Activated gamma-delta T cell treated with anti-CD3 and anti-CD28 coated beads, Interleukin-2, amount 50 U/mL, for 16 hours (primary cell): Measurements from ENCODE around the gene ZKSCAN8.
"Not testable (repeated sequence)": the region's sequence is repeated elsewhere in the genome, so short reads cannot be mapped to it uniquely, and the experiment has no call there.

ENCODE experiments used
- DNase-seq: peaks from one replicate; pipeline ENCODE4 v3.0.0-alpha.2; 2020; ENCODE audit warnings: low read depth

ZKSCAN8 gene

DNA sequence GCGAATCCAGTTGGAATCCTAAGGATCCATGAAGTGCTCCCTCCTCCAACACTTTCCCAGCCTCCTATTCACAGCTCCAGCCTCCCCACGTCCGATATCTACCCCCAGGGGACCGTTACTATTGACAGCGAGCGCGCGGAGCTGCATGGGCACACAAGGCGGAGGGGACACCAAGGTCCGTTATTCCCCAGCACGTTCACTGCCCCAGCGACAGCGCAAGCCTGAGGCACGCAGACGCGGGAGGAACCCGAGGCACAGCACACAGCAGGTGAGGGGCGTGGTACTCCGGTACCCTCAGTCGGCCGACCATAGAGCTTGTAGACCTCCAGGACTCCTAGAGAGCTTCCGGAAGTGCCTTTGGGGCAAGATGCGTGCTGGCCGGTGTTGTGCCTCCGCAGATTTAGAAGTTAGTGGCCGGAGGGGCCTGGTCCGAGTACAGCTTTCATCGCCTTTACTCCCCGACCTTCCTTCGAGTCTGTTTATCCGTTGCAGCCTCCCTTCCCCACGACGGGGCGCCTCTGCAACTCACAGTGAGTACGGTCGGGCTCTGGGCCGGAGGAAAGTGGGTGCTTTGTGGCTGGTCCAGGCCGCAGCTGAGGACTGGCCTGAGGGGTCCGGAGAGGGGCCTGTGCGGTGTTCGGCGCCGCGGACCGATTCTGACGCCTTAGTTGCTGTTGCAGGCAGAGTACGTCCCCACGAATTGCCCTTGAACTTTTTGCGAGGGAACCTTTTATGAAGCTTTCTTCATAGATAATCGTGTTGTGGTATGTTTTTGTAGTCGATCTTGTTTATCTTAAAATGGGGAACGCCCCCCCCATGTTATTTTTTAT lies at the start of gene ZKSCAN8:
Gene ZKSCAN8, plus strand, starts transcription at position 384 of the 830 bp plus-strand sequence. CDS start 6,525 bp downstream, outside the sequence.
- peak; percentile 62 for DNase-seq

- not testable (repeated sequence) for DNase-seq
Measured at GRCh38 chr6:28102222-28102621, 39.5 kb upstream of the ZKSCAN8 start.

DNA sequence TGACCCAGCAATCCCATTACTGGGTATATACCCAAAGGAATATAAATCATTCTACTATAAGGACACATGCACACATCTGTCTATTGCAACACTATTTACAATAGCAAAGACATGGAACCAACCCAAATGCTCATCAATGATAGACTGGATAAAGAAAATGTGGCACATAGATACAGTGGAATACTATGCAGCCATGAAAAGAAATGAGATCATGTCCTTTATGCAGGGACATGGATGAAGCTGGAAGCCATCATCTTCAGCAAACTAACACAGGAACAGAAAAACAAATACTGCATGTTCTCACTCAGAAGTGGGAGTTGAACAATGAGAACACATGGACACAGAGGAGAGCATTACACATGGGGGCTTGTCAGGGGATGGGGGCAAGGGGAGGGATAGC lies 39.0 kb upstream of the ZKSCAN8 start:
- not testable (repeated sequence) for DNase-seq

GRCh38 chr6:28104392-28105244 lies 37.1 kb upstream of the ZKSCAN8 start:
- DNase-seq, result peak; percentile 72

DNA sequence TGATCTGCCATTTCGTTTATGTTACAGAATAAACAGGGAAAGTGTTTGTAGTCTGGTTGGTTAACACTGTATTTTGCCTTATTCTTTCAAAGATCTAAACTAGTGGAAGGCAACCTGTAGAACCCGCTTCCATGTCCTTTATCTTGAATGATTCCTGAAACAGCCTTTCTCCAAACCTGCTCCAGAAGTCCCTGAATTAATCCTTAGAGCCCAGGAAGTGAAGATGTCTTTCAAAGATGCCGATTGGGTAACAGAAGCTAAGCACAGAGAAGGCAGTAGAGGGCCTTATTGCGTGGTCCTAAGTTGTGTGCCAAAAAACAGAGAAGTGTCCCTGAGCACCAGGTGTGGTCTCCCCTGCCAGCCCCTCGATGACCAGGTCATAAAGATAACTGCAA lies 36.4 kb upstream of the ZKSCAN8 start:
- DNase-seq, result no peak

- no peak for DNase-seq
Measured at GRCh38 chr6:28107506-28107905, 34.2 kb upstream of the ZKSCAN8 start.

DNA sequence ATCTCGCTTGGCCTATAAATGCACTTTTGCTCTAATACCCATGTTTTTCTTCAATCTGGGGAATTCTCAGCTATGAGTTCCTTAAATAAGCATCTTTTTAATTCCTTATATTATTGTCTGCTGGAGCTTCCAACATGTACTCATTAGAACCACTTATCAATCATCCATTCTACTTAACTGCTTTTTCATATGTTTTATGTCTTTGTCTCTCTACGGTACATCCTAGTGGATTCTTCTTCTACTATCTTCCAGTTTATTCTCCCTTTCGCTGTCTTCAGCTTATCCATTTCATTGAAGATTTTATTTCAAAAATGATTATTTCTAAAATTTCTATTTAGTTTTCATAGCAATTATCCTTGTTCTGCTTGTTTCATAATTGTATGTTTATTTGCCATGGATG lies 29.7 kb upstream of the ZKSCAN8 start:
- no peak for DNase-seq

DNA sequence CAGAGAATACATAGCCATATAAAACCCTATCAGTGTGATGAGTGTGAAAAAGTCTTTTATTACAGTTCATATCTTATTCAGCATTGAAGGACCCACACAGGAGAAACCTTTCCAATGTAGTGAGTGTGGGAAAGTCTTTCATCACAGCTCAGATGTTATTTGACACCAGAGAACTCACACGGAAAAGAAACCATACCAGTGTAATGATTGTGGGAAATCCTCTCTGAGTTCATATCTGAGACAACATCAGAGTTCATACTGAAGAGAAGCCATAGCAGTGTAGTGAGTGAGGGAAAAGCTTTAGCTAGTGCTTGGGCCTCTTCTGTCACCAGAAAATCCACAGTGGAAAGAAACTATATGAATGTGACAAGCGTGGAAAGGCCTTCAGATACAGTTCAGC lies 25.9 kb upstream of the ZKSCAN8 start:
- no peak for DNase-seq

GRCh38 chr6:28117386-28118050 lies 24.2 kb upstream of the ZKSCAN8 start:
- DNase-seq, result no peak

GRCh38 chr6:28118217-28118616 lies 23.5 kb upstream of the ZKSCAN8 start:
- no peak for DNase-seq

- DNase-seq, result no peak
Measured at GRCh38 chr6:28121876-28122275, 19.8 kb upstream of the ZKSCAN8 start.

DNA sequence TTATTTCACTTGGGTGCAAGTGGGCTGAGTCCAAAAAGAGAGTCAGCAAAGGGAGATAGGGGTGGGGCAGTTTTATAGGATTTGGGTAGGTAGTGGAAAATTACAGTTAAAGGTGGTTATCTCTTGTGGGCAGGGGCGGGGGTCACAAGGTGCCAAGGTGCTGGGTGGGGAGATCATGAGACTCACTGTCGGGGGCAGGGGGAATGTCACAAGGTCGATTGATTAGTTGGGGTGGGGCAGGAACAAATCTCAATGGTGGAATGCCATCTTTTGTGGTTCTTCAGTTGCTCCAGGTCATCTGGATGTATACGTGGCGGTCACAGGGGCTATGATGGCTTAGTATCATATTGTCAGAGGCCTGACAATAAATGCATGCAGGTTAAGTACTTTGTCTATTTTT lies 19.4 kb upstream of the ZKSCAN8 start:
- DNase-seq, result not testable (repeated sequence)

DNA sequence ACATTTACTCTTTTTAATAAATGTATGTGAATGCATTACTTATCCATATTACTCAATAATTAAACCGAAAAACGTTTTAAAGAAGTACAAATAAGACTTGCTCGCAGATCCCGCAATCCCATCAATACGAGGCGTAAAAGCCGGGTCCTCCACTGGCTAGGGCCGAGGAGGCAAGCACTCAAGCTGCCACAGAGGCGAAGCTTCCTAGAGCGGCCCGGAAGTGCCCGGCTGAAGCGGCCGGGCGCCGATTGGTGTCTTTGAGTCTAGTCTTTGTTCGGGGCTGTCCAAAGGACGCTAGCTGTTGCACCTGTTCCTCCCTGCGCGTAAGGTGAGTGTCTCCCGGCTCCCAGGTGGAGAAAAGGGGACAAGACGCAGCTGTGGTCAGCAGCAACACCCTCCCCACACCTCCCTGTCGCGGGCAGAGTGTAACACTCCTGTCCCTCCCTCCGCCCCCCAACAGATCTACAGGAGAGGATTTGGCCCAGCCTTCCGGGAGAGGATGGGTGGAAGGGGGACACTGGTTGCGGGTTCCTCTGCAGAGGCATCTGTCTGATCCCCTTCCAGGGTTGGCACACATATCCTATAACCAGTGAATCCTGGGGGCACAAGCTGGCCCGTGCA lies 17.2 kb upstream of the ZKSCAN8 start, which contains the start of gene ZSCAN16:
Gene ZSCAN16, plus strand, starts transcription at position 260 of the 621 bp plus-strand sequence. CDS start 835 bp downstream, outside the sequence.
- peak; percentile 66 for DNase-seq

DNA sequence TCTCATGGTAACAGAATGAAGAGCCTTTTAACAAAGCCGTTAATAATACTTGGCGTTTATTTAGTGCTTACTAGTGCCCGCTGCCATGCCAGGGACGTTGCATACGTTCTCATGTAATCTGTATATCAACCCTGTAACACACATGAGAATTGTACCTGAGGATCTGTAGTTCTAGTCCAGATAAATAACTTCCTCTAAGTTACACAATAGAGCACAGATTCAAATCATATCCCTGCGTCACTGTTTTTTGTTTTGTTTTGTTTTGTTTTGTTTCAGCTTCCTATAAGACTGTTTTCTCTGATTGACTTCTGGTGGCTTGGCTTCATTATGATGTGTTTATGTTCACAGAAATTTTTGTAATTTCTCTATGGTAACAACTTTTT lies 16.7 kb upstream of the ZKSCAN8 start:
- DNase-seq, result no peak

- no peak for DNase-seq
Measured at GRCh38 chr6:28125401-28125800, 16.3 kb upstream of the ZKSCAN8 start.

DNA sequence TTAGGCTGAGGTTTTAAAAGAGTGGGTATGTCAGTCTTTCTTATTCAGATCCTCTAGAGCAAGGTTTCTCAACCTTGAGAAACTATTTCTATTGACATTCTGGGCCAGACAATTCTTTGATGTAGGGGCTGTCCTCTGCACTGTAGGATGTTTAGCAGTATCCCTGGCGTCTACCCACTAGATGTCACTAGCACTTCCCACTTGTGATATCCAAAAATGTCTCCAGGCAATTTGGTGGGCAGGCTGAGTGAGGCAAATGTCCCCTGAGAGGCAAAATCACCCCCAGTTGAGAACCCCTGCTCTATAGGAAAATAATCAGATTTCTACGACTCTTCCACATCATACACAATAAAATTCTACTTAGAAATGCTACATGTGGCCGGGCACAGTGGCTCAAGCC lies 7.7 kb upstream of the ZKSCAN8 start:
- no peak for DNase-seq

DNA sequence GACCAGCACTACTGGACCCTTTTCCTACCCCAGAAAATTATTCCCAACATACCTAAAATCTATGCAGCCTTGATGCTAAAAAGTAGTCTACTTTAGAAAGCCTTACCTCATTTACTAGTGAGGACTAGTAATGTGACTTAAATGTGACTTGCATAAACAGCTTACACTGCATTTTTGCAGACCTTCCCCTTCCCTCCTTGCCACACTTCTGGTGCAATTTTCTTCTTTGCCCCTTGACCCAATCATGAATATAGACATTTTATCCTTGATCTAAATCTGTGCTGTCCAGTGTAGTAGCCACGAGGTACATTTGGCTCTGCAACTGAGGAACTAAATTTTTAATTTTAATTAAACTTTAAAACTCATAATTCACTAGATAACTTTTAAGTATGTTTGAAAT lies 7.0 kb upstream of the ZKSCAN8 start:
- no peak for DNase-seq

GRCh38 chr6:28135393-28135792 lies 6.3 kb upstream of the ZKSCAN8 start:
- DNase-seq, result no peak

GRCh38 chr6:28136585-28137504 lies 4.8 kb upstream of the ZKSCAN8 start:
- DNase-seq, result peak; percentile 66

- DNase-seq, result no peak
Measured at GRCh38 chr6:28137505-28137981, 4.1 kb upstream of the ZKSCAN8 start.
